Peyer's patch (tissue), 4 donors: ENCODE measurements around the gene TAAR6.

Experiments
- CTCF ChIP-seq, 6 experiments: fragments of 450-650 bp in 4 of 6; fragments of 200-600 bp in 2 of 6; sonication (generic) in 1 of 6; IDR thresholded peaks; one replicate each; pipeline ENCODE4 v1.5.1; 2017 to 2019; ENCODE audit warnings: antibody characterized with exemption in 6 of 6, mild to moderate bottlenecking in 3 of 6, moderate library complexity in 1 of 6
- POLR2A ChIP-seq, 2 donors: fragments of 450-650 bp; IDR thresholded peaks; one replicate each; pipeline ENCODE4 v1.5.1; 2017; ENCODE audit warnings: antibody characterized with exemption in 2 of 2, mild to moderate bottlenecking in 2 of 2, moderate library complexity in 2 of 2

DNA sequence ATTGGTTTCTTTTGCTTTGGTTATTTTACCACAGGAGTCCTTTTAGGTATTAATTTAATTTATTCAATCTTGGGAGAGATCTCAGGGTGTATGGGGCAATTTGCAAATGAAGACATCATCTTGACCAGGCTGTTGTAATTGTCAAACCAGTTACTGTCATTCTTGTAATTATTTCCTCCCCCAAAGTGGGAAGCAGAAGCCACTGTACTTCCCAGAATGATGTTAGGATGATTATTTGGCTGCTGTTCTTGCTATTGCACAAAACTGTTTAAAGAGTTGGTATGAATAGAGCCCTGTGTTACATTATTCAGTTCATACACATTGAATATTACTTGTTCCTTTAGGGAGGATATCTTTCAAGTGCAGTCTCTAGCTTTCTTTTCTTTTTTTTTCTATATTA lies 1.7 kb downstream of the TAAR6 start:
- TF ChIP-seq CTCF (IDR thresholded peaks at IDR 0.05) (no peak), POLR2A (IDR thresholded peaks at IDR 0.05) (no peak)
